HG02610 (cell line): Measurements from ENCODE around the gene KCNMA1.

Experiments used
- ATAC-seq: cut with Tn5 transposase; IDR thresholded peaks from one replicate; pipeline ENCODE4 v1.9.1; 2021; ENCODE audit warnings: mild to moderate bottlenecking, moderate library complexity; ENCODE audit not compliant: unreplicated experiment

The KCNMA1 gene

GRCh38 chr10:76983624-76984023 lies 654.0 kb downstream of the KCNMA1 start:
- ATAC-seq: no peak

- no peak for ATAC-seq
These were observed 654.9 kb downstream of the KCNMA1 start for GRCh38 chr10:76982671-76983070.

GRCh38 chr10:76981251-76981650 lies 656.4 kb downstream of the KCNMA1 start:
- ATAC-seq: no peak

- ATAC-seq: no peak
These were observed 659.7 kb downstream of the KCNMA1 start for GRCh38 chr10:76977901-76978300.

GRCh38 chr10:76977046-76977445 lies 660.6 kb downstream of the KCNMA1 start:
- no peak for ATAC-seq

- no peak for ATAC-seq
These were observed 661.5 kb downstream of the KCNMA1 start for GRCh38 chr10:76976142-76976541.

- ATAC-seq: no peak
These were observed 662.5 kb downstream of the KCNMA1 start for GRCh38 chr10:76975126-76975525.

GRCh38 chr10:76974017-76974691 lies 663.5 kb downstream of the KCNMA1 start:
- ATAC-seq: no peak

- ATAC-seq: no peak
These were observed 664.3 kb downstream of the KCNMA1 start for GRCh38 chr10:76973091-76974016.

- no peak for ATAC-seq
These were observed 665.1 kb downstream of the KCNMA1 start for GRCh38 chr10:76972541-76972940.

GRCh38 chr10:76971547-76972170 lies 665.9 kb downstream of the KCNMA1 start:
- ATAC-seq: no peak

GRCh38 chr10:76970711-76971519 lies 666.7 kb downstream of the KCNMA1 start:
- no peak for ATAC-seq

- ATAC-seq: no peak
These were observed 668.2 kb downstream of the KCNMA1 start for GRCh38 chr10:76969366-76969948.

GRCh38 chr10:76968483-76968882 lies 669.1 kb downstream of the KCNMA1 start:
- no peak for ATAC-seq

- ATAC-seq: no peak
These were observed 674.8 kb downstream of the KCNMA1 start for GRCh38 chr10:76962851-76963250.

GRCh38 chr10:76961841-76962240 lies 675.8 kb downstream of the KCNMA1 start:
- no peak for ATAC-seq

- ATAC-seq: no peak
These were observed 678.5 kb downstream of the KCNMA1 start for GRCh38 chr10:76959111-76959510.

- ATAC-seq: no peak
These were observed 682.8 kb downstream of the KCNMA1 start for GRCh38 chr10:76954838-76955237.

GRCh38 chr10:76950354-76950753 lies 687.3 kb downstream of the KCNMA1 start:
- ATAC-seq: no peak

- ATAC-seq: no peak
These were observed 691.3 kb downstream of the KCNMA1 start for GRCh38 chr10:76946270-76946669.
